ENCODE measurements around the gene STXBP5. TPM values are rescaled to one million over a fixed set of nuclear protein-coding genes. Genes with fewer than 3 reads are reported as not detected.

Gene STXBP5
- total RNA-seq, 1 experiment from 2014 or later, result 11.6 TPM

GRCh38 chr6:147231589-147231988, 27.4 kb downstream of the STXBP5 start:
- Histone ChIP-seq H2AK5ac (ENCODE audit: insufficient read length, low read length) (no peak overlapping the region), H4K91ac (ENCODE audit: insufficient read length, low read depth, low read length) (no peak overlapping the region), H3K56ac (ENCODE audit: insufficient read length, low read depth, low read length) (no peak overlapping the region), H4K8ac (replicated peaks; ENCODE audit: insufficient read length, low read depth, low read length) (no peak overlapping the region), H3K27me3 (ENCODE audit: insufficient read depth, low read length) (no peaks in the 10 kb centered on the region), H3K4me2 (ENCODE audit: insufficient read depth, insufficient read length, low read length) (no peak overlapping the region), H3K79me1 (ENCODE audit: insufficient read depth, low read depth, low read length, poor library complexity, severe bottlenecking) (no peaks in the 10 kb centered on the region), H2BK120ac (ENCODE audit: low read depth, low read length, poor library complexity, severe bottlenecking) (no peak overlapping the region), H4K20me1 (ENCODE audit: control insufficient read depth, insufficient read depth, insufficient read length) (no peaks in the 10 kb centered on the region), H2BK20ac (ENCODE audit: low read depth, low read length, poor library complexity, severe bottlenecking) (no peak overlapping the region), H3K4ac (ENCODE audit: low read depth, low read length) (no peak overlapping the region), H3K79me2 (ENCODE audit: insufficient read depth, low read length) (no peaks in the 10 kb centered on the region), H3K9me3 (ENCODE audit: control insufficient read depth, low read depth, low read length) (no peaks in the 10 kb centered on the region), H2BK15ac (ENCODE audit: low read depth, low read length) (no peak overlapping the region), H2BK5ac (ENCODE audit: insufficient read length, low read length) (no peak overlapping the region), H2AFZ (ENCODE audit: low read length) (no peak overlapping the region), H3K9ac (ENCODE audit: extremely low read depth, insufficient read length, low read length) (no peak overlapping the region), H4K5ac (ENCODE audit: insufficient read length, low read depth, low read length) (no peak overlapping the region), H2BK12ac (ENCODE audit: insufficient read length, low read depth, low read length) (no peak overlapping the region), H3K23ac (ENCODE audit: insufficient read length, low read depth, low read length) (no peak overlapping the region), H3K14ac (ENCODE audit: insufficient read depth, low read length) (no peak overlapping the region), H3K23me2 (ENCODE audit: insufficient read length, low read depth, low read length, poor library complexity, severe bottlenecking) (no peaks in the 10 kb centered on the region), H3K18ac (ENCODE audit: insufficient read length, low read depth, low read length) (no peak overlapping the region), H3T11ph (ENCODE audit: low read length) (no peak overlapping the region), H3K4me1 (ENCODE audit: insufficient read depth, low read length) (no peaks in the 10 kb centered on the region; the same call in 1 of the 2 replicates), H3K27ac (ENCODE audit: insufficient read length, low read depth, low read length) (no peak overlapping the region)
- no CpG with 5 or more reads among the region's 1 CpG for WGBS (ENCODE audit: extremely low coverage, insufficient read length, low lambda C conversion rate)
- H3K27ac Mint-ChIP-seq, result no peak overlapping the region
- H3K27me3 Mint-ChIP-seq (ENCODE audit: low read depth), result no peaks in the 10 kb centered on the region
- H3K36me3 Mint-ChIP-seq (ENCODE audit: insufficient read depth in 1 of 3, low read depth in 3 of 3), result peaks cover 0 to 2% (median 0%) of the 10 kb centered on the region in 3 experiments; a peak in 2 of 7 replicates
- no peak for DNase-seq
- no peak for TF ChIP-seq CTCF (conservative IDR thresholded peaks at IDR 0.05)
- no peak overlapping the region for H3K4me3 Mint-ChIP-seq
- peaks cover 8 to 20% of the 10 kb centered on the region in 2 experiments for H3K4me1 Mint-ChIP-seq
- no peaks in the 10 kb centered on the region for H3K9me3 Mint-ChIP-seq

All from H9 (cell line).